H9 (cell line): ENCODE results near the gene ERC2. TPM values are rescaled to one million over a fixed set of nuclear protein-coding genes. Genes with fewer than 3 reads are reported as not detected.

ENCODE experiments used
- DNase-seq: peaks from one replicate; pipeline ENCODE4 v3.0.0-alpha.2; 2017
- H2AFZ ChIP-seq: one replicate; pipeline ENCODE4 v1.6.1; 2013; ENCODE audit warnings: mild to moderate bottlenecking, low read length, control low read depth, moderate library complexity
- H2AK5ac ChIP-seq: 2 replicates; pipeline ENCODE4 v1.6.1; 2013; ENCODE audit warnings: low read length, control low read depth, mixed read lengths; ENCODE audit not compliant: insufficient read length
- H2BK120ac ChIP-seq: one replicate; pipeline ENCODE4 v1.6.1; 2013; ENCODE audit warnings: low read depth, mild to moderate bottlenecking, low read length, control low read depth, inconsistent platforms; ENCODE audit not compliant: poor library complexity, severe bottlenecking
- H2BK12ac ChIP-seq: 2 replicates; pipeline ENCODE4 v1.6.1; 2013; ENCODE audit warnings: low read length, control low read depth, mixed read lengths, low read depth; ENCODE audit not compliant: insufficient read length
- H2BK15ac ChIP-seq: 2 replicates; pipeline ENCODE4 v1.6.1; 2013; ENCODE audit warnings: low read depth, low read length, control low read depth
- H2BK20ac ChIP-seq: one replicate; pipeline ENCODE4 v1.6.1; 2013; ENCODE audit warnings: low read depth, mild to moderate bottlenecking, low read length, control low read depth, inconsistent platforms; ENCODE audit not compliant: poor library complexity, severe bottlenecking
- H2BK5ac ChIP-seq: 2 replicates; pipeline ENCODE4 v1.6.1; 2013; ENCODE audit warnings: low read length, control low read depth, mixed read lengths; ENCODE audit not compliant: insufficient read length
- H3K14ac ChIP-seq: 2 replicates; pipeline ENCODE4 v1.6.1; 2013; ENCODE audit warnings: low read length, control low read depth; ENCODE audit not compliant: insufficient read depth
- H3K18ac ChIP-seq: 2 replicates; pipeline ENCODE4 v1.6.1; 2013; ENCODE audit warnings: low read depth, mild to moderate bottlenecking, mixed read lengths, low read length, control low read depth; ENCODE audit not compliant: insufficient read length
- H3K23ac ChIP-seq: 2 replicates; pipeline ENCODE4 v1.6.1; 2013; ENCODE audit warnings: low read length, control low read depth, mixed read lengths, low read depth; ENCODE audit not compliant: insufficient read length
- H3K23me2 ChIP-seq: 2 replicates; pipeline ENCODE4 v1.6.1; 2013; ENCODE audit warnings: low read depth, mild to moderate bottlenecking, mixed read lengths, low read length, control low read depth; ENCODE audit not compliant: insufficient read length, poor library complexity, severe bottlenecking
- H3K27ac ChIP-seq: 2 replicates; pipeline ENCODE4 v1.5.1; 2013; ENCODE audit warnings: low read length, control low read depth, mixed read lengths, low read depth; ENCODE audit not compliant: insufficient read length
- H3K27me3 ChIP-seq: 2 replicates; pipeline ENCODE4 v1.6.1; 2013; ENCODE audit warnings: low read length, control low read depth, inconsistent platforms; ENCODE audit not compliant: insufficient read depth
- H3K4ac ChIP-seq: 2 replicates; pipeline ENCODE4 v1.6.1; 2013; ENCODE audit warnings: low read depth, mild to moderate bottlenecking, control low read depth, inconsistent platforms, low read length, moderate library complexity
- H3K4me1 ChIP-seq: 2 replicates; pipeline ENCODE4 v1.6.1; 2013; ENCODE audit warnings: low read length, control low read depth, inconsistent platforms; ENCODE audit not compliant: insufficient read depth
- H3K4me2 ChIP-seq: 2 replicates; pipeline ENCODE4 v1.6.1; 2013; ENCODE audit warnings: low read length, control low read depth, mixed read lengths; ENCODE audit not compliant: insufficient read length, insufficient read depth
- H3K56ac ChIP-seq: 2 replicates; pipeline ENCODE4 v1.6.1; 2013; ENCODE audit warnings: low read depth, mild to moderate bottlenecking, mixed read lengths, low read length, control low read depth; ENCODE audit not compliant: insufficient read length
- H3K79me1 ChIP-seq: 2 replicates; pipeline ENCODE4 v1.6.1; 2013; ENCODE audit warnings: low read depth, mild to moderate bottlenecking, moderate library complexity, low read length, control low read depth, inconsistent platforms; ENCODE audit not compliant: insufficient read depth, poor library complexity, severe bottlenecking
- H3K79me2 ChIP-seq: 2 replicates; pipeline ENCODE4 v1.6.1; 2013; ENCODE audit warnings: low read length, control low read depth, inconsistent platforms; ENCODE audit not compliant: insufficient read depth
- H3K9ac ChIP-seq: 2 replicates; pipeline ENCODE4 v1.6.1; 2013; ENCODE audit warnings: low read length, control low read depth, mixed read lengths; ENCODE audit not compliant: insufficient read length; ENCODE audit errors: extremely low read depth
- H3K9me3 ChIP-seq: one replicate; pipeline ENCODE4 v1.6.1; 2013; ENCODE audit warnings: low read depth, low read length, inconsistent platforms; ENCODE audit not compliant: control insufficient read depth
- H3T11ph ChIP-seq: one replicate; pipeline ENCODE4 v1.6.1; 2013; ENCODE audit warnings: mild to moderate bottlenecking, low read length, control low read depth, inconsistent platforms
- H4K20me1 ChIP-seq: one replicate; pipeline ENCODE4 v1.6.1; 2013; ENCODE audit not compliant: control insufficient read depth, insufficient read length, insufficient read depth
- H4K5ac ChIP-seq: 2 replicates; pipeline ENCODE4 v1.6.1; 2013; ENCODE audit warnings: low read depth, mild to moderate bottlenecking, mixed read lengths, low read length, control low read depth; ENCODE audit not compliant: insufficient read length
- H4K8ac ChIP-seq: replicated peaks from 2 replicates; pipeline ENCODE4 v1.6.1; 2013; ENCODE audit warnings: low read length, control low read depth, mixed read lengths, low read depth; ENCODE audit not compliant: insufficient read length
- H4K91ac ChIP-seq: 2 replicates; pipeline ENCODE4 v1.6.1; 2013; ENCODE audit warnings: low read depth, mild to moderate bottlenecking, moderate library complexity, mixed read lengths, low read length, control low read depth; ENCODE audit not compliant: insufficient read length
- H3K27ac Mint-ChIP-seq, 3 experiments: 2 replicates in 2 of 3; 3 replicates in 1 of 3; pipeline ENCODE4 v1.8.0; 2020 to 2021; ENCODE audit warnings: mixed read lengths in 3 of 3, mild to moderate bottlenecking in 1 of 3, moderate library complexity in 1 of 3
- H3K27me3 Mint-ChIP-seq: 2 replicates; pipeline ENCODE4 v1.8.0; 2021; ENCODE audit warnings: low read depth, mild to moderate bottlenecking, moderate library complexity, mixed read lengths
- H3K36me3 Mint-ChIP-seq, 3 experiments: 2 replicates in 2 of 3; 3 replicates in 1 of 3; pipeline ENCODE4 v1.8.0; 2020 to 2021; ENCODE audit warnings: low read depth in 3 of 3, mixed read lengths in 3 of 3; ENCODE audit not compliant: insufficient read depth in 1 of 3
- H3K4me1 Mint-ChIP-seq, 2 experiments: 2 replicates each; pipeline ENCODE4 v1.8.0; 2020; ENCODE audit warnings: mixed read lengths in 2 of 2
- H3K4me3 Mint-ChIP-seq, 2 experiments: 2 replicates in 1 of 2; 3 replicates in 1 of 2; pipeline ENCODE4 v1.8.0; 2020 to 2021; ENCODE audit warnings: mild to moderate bottlenecking in 2 of 2, mixed read lengths in 2 of 2, moderate library complexity in 1 of 2
- H3K9me3 Mint-ChIP-seq, 2 experiments: 2 replicates in 1 of 2; 3 replicates in 1 of 2; pipeline ENCODE4 v1.8.0; 2020; ENCODE audit warnings: mild to moderate bottlenecking in 2 of 2, mixed read lengths in 2 of 2, moderate library complexity in 1 of 2
- CTCF ChIP-seq: fragments of 200-600 bp; sonication (generic); conservative IDR thresholded peaks from 3 replicates; pipeline ENCODE4 v1.8.0; 2021; ENCODE audit warnings: antibody characterized with exemption, mild to moderate bottlenecking
- WGBS: extraction: QIAGEN DNeasy Blood & Tissue Kit; methylation state at CpG from one replicate; pipeline ENCODE4 v1.1.7; 2013; ENCODE audit warnings: missing lambda C conversion rate, low lambda C conversion rate, mixed read lengths; ENCODE audit not compliant: insufficient read length; ENCODE audit errors: extremely low coverage; 5-methylcytosine and 5-hydroxymethylcytosine counted together
- total RNA-seq: library from RNA; stranded (reverse); gene quantifications from 2 replicates; pipeline ENCODE4 v1.2.1, GENCODE V29; 2021

The ERC2 gene
- total RNA-seq, 1 experiment from 2014 or later = 15.4 TPM

DNA sequence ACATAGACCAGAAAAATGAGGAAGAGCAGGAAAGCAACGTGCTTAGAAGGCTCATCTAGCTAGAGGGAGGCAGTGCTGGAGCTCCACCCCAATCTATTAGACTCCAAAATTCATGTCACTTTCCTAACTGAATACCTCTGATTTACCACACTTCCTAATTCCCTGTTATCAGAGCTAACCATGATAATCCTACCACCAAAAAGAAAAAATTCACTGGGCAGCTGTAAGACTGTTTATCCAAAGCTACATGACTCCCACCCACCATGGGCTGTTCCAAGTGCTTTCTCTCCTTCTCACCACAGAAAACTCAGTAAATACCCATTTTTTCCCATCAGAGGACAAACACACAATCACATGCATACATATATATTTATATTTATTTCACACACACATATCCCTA, 501.7 kb downstream of the ERC2 start:
- Histone ChIP-seq H4K20me1 (no peaks in the 10 kb centered on the region), H3K23ac (no peak overlapping the region), H3K27ac (no peak overlapping the region), H4K5ac (no peak overlapping the region), H3K56ac (no peak overlapping the region), H3K4me2 (no peak overlapping the region), H3K9ac (no peak overlapping the region), H2BK15ac (no peak overlapping the region), H3K4ac (no peak overlapping the region), H4K91ac (no peak overlapping the region), H2AK5ac (no peak overlapping the region), H2AFZ (no peak overlapping the region), H3K4me1 (no peaks in the 10 kb centered on the region), H3K79me2 (no peaks in the 10 kb centered on the region), H3K14ac (no peak overlapping the region), H3K23me2 (no peaks in the 10 kb centered on the region), H2BK12ac (no peak overlapping the region), H2BK20ac (no peak overlapping the region), H3T11ph (no peak overlapping the region), H2BK5ac (no peak overlapping the region), H3K18ac (no peak overlapping the region), H3K27me3 (no peaks in the 10 kb centered on the region), H2BK120ac (no peak overlapping the region), H4K8ac (no peak overlapping the region), H3K79me1 (no peaks in the 10 kb centered on the region), H3K9me3 (no peaks in the 10 kb centered on the region)
- Mint-ChIP-seq H3K27me3 (no peaks in the 10 kb centered on the region), H3K9me3 (no peaks in the 10 kb centered on the region), H3K27ac (no peak overlapping the region), H3K36me3 (peaks cover 0 to 7% (median 0%) of the 10 kb centered on the region in 3 experiments; a peak in 2 of 7 replicates), H3K4me3 (no peak overlapping the region), H3K4me1 (no peaks in the 10 kb centered on the region)
- no peak for DNase-seq
- TF ChIP-seq CTCF = no peak
- no CpG with 5 or more reads among the region's 1 CpG for WGBS
